ENCODE measurements around the gene DENND2A.
"Not testable (repeated sequence)": the region's sequence is repeated elsewhere in the genome, so short reads cannot be mapped to it uniquely, and the experiment has no call there.

The DENND2A gene

DNA sequence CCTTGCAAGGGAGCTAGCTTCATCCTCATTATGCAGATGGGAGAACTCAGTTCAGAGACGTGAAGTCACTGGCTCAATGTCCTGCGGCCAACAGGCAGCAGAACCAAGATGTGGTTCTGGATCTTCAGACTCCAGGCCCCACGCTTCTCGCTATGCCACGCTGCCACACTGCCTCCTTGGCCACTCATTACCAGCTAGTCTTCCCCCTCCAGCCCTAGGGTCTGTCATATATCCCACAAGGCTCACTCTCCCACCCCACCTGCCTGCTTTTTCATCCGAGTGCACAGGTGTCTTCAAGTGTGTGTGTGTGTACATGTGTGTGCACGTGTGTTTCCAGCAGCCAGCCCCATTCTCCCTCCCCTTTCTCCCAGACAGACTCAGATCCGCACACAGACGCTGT lies 53.4 kb downstream of the DENND2A start:
- DNase-seq (ENCODE audit: low read depth, low spot score): no peak

DNA sequence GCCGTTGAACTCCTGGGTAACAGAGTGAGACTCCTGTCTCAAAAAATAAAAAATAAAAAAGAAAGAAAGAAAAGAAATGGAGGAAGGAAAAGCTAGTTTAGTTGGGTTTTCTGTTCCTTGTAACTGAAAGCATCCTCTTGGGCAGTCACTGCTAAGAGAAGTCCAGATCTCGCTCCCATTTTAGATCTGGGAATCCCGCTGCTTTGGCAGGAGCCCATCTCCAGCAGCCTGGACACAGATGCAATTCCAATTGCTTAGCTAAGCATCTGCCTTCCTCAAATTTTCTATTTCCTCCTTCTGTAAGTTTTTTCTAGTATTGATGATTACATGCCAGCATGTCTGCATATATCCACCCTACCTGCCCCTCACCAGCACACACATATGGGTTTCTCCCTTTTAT lies 54.1 kb downstream of the DENND2A start:
- no peak for DNase-seq (ENCODE audit: low read depth, low spot score)

DNA sequence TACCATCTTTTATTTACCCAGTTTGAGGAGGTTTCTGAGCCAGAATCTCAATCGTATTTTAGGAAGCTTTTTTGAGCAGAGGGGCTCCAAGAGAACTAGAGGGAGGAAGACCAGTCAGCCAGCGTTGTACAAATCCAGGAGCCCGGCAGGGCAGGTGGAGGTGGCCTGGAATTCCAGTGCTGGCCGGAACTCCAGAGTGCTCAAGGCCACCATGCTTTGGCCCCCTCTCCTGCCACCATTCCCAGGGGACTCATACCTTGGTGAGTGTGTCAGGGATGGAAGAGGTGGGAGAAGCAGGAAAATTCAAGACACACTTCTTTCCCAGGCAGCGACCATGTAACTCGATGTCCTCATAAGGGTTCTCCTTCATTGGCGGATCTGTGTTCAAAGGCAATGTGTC lies 55.3 kb downstream of the DENND2A start:
- no peak for DNase-seq (ENCODE audit: low read depth, low spot score)

DNA sequence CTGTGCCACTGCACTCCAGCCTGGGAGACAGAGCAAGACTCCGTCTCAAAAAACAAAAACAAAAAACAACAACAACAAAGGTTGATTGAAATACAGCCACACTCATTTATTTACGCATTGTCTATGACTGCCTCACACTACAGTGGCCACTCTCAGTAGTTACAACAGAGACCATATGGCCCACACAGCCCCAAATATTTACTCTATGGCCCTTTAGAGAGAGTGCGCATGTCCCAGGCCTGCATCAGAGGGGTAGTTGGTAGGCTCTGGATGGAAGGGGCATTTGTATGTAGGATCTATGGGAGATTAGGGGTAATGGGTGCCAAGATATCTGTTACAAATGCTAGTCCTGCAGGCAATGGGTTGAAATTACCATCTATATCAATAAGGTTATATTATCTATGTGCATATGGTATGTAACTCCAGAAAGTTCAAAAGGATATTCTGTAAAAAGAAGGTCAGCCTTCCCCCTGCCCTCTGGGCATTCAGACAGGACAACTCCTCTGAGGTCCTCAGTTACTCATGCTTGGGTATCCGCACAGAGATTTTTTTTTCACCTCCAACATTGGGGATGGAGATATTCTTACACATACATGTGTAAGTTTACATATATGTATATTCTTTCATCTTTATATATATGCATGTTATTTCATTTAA lies 56.3 kb downstream of the DENND2A start:
- DNase-seq (ENCODE audit: low read depth, low spot score): no peak

DNA sequence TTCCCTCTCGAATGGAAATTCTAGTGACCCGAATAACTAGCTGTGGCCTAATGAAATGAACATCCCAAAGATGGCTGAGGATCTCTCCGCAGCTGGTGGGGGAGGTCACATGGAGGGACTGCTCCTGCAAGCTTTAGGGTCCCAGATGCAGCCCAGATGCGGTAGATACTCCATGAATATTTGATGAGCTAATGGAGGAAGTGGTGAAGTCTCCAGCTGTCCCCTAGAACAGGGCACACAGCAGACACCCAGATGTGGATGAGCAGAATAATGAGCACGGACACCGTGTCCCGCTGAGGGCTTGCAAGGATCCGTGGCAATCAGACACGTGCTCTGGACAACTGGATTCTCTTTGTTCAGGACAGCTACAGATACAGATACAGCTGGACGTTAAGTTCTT lies 59.2 kb downstream of the DENND2A start:
- no peak for DNase-seq (ENCODE audit: low read depth, low spot score)

DNA sequence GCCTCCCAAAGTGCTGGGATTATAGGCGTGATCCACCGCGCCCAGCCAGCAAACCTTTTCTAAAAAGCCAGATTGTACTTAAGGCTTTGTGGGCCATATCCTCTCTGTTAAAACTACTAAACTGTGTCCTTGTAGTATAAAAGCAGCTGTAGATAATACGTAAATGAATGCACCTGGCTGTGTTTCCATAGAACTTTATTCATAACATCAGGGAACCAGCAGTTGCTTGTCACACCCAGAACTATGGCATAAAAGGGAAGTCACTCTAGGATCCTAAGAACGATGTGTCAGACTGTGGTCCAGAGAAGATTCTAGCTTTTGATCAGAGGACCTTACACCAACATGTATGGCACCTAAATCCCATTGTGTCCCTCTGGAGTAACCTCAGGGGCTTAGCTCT lies 63.0 kb downstream of the DENND2A start:
- DNase-seq (ENCODE audit: low read depth, low spot score): no peak

DNA sequence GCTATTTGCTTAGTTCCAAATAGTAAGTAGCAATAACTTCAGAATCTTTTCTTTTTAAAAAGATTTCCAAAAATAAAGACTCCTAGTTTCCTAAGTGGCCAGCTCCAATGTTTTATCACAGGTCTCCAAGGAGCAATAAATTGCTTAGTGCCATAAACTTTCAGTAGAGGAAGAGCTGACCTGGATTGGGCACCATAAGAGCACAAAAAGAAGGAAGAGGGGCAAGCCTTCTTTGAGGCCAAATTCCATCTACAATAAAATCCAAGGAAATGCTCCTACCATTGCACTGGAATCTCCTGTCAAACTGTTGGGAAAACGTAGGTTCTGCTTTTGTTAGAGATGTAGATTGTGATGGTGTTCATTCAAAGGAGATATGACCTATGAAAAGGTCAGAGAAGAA lies 64.0 kb downstream of the DENND2A start:
- DNase-seq (ENCODE audit: low read depth, low spot score): no peak

DNA sequence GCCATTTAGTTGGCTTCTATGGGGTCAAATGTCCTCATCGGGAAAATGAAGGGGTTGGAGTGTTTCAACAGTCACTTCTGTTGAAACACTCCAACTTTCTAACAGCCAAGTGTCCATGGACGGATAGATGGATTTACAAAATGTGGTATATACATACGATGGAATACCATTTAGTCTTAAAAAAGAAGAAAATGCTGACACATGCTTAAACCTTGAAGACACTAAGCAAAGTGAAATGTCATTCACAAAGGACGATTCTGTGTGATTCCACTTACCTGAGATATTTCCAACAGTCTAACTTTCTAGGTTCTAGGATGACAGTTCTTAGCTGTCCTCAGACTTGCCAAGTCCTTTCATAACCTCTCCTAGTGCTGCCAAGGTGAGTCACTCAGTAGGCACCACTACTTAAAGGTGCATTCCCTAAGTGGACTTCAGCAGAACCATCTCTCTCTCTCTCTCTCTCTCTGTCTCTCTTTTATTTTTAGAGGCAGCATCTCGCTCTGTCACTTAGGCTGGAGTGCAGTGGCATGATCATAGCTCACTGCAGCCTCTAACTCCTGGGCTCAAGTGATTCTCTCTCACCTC lies 69.0 kb downstream of the DENND2A start:
- no peak for DNase-seq (ENCODE audit: low read depth, low spot score)

DNA sequence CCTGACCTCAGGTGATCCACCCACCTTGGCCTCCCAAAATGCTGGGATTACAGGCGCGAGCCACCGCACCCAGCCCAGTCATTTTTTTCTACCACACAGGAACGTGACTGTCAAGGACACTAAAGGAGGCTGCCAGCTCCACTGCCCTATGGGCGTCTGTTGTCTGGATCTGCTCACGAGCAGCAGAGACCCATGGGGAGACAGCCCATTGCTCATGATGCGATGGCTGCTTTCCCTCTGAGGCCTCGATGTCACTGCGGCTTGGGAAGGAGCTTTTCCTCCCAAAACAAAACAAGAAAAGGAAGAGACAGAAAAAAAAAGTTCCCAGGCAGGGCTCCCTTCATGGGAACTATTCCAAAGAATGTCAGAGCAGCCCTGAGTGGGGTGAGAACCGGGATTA lies 70.5 kb downstream of the DENND2A start:
- DNase-seq (ENCODE audit: low read depth, low spot score): no peak

DNA sequence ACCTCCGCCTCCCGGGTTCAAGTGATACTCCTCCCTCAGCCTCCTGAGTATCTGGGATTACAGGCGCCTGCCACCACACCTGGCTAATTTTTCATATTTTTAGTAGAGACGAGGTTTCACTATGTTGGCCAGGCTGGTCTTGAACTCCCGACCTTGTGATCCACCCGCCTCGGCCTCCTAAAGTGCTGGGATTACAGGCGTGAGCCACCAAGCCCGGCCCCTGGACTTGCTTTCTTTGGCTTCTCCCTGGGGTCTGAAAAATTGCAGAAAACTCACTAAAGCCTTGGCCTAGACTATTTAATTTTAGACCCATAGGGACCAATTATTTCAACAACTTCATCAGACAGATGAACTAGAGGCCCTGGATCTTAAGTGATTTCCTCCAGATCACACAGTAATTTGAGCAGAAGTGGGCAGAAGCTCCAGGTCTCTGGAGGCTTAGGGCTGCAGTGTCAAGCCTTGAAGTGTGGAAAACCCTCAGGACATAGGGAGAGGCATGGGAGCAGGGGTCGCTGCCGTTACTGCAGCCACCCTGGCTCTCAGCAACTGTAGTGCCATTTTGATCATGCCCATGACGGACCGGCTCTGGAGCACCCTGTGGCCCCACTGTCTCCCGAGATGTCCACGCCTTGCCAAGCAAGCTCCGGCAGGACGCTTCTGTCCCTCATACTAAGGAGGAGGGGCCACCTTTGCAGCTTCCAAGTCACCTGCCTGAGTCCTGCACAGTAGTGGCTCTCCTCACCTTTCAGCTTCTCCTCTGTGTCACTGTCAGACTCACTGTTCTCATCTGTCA lies 72.4 kb downstream of the DENND2A start:
- DNase-seq (ENCODE audit: low read depth, low spot score): no peak

DNA sequence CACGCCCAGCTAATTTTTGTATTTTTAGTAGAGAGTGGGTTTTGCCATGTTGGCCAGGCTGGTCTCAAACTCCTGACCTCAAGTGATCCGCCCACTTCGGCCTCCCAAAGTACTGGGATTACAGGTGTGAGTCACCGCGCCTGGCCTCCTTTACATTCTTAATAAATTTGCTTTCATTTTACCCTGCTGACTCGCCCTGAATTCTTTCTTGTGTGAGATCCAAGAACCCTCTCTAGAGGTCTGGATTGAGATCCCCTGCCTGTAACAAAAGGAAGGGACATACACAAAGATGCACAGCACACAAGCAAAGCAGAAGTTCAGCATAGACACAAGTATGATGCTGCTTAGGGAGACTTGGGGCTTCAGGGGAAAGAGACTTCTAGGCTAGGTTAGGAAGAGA lies 74.4 kb downstream of the DENND2A start:
- DNase-seq (ENCODE audit: low read depth, low spot score): not testable (repeated sequence)

DNA sequence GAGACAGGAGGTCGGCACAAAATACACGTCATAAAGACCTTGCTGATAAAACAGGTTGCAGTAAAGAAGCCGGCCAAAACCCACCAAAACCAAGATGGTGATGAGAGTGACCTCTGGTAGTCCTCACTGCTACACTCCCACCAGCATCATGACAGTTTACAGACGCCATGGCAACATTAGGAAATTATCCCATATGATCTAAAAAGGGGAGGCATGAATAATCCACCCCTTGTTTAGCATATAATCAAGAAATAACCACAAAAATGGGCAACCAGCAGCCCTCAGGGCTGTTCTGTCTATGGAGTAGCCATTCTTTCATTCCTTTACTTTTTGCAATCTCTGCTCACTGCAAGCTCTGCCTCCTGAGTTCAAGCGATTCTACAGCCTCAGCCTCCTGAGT lies 74.9 kb downstream of the DENND2A start:
- DNase-seq (ENCODE audit: low read depth, low spot score): not testable (repeated sequence)

DNA sequence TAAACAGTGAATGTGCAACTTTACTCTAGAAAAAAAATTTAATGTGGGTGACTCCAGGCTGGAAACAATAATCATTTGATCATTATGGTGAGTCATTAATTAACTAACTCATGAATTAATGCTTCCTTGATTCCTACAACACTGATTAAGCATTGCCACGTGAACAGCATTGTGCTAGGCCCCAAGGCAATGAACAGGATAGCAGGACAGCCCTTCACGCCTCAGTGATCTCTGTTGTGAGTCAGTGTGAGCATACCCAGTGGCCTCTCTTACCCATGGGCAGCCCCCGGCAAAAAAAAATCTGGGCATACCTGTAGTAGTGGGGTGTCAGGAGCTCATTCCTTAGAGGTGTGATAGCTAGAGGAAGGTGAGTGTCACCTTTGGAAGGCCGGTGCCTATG lies 76.0 kb downstream of the DENND2A start:
- DNase-seq (ENCODE audit: low read depth, low spot score): no peak

DNA sequence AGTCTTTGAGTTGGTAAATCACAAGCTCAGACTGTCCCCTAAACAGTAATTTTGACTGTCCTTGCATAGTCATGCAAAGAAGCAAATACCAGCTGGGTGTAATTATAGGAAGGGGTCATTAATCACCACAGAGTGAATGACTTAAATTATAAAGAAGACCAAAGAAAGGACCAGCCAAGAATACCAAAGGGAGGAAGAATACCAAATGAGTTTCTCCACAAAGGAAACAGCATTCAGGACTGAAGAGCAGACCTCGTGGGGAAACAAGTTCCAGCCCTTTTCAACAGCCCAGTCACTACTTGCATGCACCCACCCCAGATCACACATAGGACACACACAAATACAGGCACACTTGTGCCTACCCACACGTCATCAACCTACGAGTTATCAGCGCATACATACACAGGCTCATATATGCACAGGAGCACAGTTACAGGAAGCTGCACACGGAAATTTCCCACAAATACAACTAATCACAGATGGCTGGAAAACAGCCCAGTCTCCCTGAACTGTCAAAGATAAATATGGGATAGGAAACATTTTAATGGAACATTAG lies 77.6 kb downstream of the DENND2A start:
- no peak for DNase-seq (ENCODE audit: low read depth, low spot score)

DNA sequence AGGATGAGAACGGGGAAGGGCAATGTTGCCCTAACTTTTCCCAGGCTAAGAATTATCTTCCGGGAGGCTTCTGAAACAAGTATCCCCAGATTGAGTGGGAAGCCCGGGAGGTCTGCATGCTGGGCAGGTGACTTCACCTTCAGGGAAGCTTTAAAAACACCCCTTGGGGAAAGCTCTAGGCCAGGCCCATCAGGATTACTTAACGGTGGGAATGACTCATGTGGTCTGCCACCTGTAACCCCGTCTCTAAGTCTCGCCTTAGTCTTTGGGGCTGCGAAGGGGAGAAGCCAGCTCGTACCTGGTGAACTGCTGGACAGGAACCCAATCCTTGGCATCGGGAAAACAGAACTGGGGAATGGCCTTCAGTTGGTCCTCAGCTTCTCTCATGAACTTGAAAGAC lies 81.2 kb downstream of the DENND2A start:
- no peak for DNase-seq (ENCODE audit: low read depth, low spot score)

DNA sequence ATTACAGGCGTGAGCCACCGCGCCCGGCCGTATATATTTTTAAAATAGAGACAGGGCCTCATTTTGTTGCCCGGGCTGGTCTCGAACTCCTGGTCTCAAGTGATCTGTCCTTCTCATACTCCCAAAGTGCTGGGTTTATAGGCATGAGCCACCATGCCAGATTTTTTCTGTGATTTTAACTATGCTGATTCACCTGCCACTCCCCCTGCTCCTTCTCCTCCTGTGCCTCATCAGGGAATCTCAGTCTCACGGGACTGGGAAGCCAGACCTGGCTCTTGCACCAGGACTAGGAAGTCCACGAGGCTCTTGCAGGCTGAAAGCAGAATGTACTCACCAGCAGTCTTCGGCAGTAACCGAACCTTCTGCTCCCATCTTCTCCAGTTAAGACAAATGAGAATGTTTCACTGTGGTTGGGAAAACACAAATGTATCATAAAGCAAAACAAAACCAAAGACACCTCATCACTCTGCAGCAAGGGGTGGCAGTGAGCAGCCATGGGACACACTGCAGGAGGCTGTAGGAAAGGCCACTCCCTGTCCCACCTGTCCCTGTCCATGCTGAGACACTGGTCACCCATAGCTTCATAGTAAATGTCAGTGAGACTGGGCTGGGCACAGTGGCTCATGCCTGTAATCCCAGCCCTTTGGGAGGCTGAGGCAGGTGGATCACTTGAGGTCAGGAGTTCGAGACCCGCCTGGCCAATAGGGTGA lies 82.6 kb downstream of the DENND2A start:
- DNase-seq (ENCODE audit: low read depth, low spot score): no peak

DNA sequence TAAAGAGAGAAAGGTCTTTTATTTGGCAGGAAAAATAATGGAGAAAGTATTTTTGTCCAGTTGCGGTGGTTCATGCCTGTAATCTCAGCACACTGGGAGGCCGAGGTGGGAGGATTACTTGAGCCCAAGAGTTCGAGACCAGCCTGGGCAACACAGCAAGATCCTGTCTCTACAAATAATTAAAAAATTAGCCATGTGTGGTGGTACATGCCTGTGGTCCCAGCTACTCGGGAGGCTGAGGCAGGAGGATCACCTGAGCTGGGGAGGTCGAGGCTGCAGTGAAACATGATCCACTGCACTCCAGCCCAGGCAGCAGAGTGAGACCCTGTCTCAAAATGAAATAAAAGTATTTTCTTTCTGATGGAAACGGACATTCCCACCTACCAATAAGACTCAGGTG lies 83.5 kb downstream of the DENND2A start:
- DNase-seq (ENCODE audit: low read depth, low spot score): no peak

DNA sequence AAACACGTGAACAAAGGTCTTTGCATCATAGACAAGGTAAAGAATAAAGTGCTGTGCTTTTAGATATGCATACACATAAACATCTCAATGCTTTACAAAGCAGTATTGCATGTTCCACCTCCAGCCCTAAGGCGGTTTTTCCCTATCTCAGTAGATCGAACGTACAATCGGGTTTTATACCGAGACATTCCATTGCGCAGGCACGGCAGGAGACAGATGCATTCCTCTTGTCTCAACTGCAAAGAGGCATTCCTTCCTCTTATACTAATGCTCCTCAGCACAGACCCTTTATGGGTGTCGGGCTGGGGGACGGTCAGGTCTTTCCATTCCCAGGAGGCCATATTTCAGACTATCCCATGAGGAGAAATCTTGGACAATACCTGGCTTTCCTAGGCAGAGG lies 87.4 kb downstream of the DENND2A start:
- not testable (repeated sequence) for DNase-seq (ENCODE audit: low read depth, low spot score)

DNA sequence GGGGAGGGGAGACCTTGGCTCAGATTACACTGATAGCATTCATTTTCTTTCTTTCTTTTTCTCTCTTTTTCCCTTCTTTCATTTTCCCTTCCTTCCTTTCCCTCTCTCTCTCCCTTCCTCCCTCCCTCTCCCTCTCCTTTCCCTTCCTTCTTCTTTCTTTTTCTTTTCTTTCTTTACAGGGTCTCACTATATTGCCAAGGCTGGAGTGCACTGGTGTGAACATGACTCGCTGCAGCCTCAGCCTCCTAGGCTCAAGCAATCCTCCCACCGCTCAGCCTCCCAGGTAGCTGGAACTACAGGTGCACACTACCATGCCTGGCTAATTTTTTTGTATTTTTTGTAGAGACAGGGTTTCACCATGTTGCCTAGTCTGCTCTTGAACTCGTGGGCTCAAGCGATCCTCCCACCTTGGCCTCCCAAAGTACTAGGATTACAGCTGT lies 88.4 kb downstream of the DENND2A start:
- no peak for DNase-seq (ENCODE audit: low read depth, low spot score)

DNA sequence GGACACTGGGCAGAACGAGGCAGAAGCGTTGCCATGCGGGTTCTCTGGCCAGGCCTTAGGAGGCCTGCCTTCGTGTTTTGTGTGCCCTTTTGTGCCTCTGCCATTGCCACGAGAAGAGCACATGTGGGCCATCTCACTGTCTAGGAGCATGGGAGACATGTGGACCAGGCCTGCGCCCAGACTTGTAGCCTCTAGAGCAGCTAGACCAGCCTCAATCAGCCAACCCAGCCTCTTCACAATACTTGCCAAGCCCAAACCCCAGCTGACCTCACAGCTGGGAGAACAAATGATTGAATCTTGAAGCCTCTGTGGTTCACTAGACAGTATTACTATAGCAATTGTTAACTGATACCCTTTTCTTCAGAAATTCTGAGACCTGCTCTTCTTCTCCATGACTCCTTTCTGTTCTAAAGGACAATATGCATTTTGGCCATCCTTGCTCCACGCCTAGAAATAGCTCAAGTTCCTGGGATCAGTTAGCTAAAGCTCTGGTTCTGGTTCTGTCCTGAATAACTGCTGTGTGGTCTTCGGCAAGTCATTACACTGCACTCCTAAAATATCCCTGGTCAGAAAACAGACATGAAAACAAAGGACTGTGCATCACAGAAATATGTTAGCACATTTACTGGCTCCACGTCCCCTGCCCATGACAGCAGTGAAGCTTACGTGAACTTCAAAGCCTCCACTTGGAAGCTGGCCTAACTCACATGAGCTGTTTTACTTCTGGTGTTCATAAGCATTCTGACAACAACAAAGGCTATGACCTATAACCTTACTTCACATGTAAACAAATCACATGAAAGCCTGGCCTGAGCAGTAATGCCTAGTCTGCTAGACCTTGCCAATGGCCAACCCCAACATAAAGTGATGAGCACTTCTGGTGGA lies 89.0 kb downstream of the DENND2A start:
- no peak for DNase-seq (ENCODE audit: low read depth, low spot score)

DNA sequence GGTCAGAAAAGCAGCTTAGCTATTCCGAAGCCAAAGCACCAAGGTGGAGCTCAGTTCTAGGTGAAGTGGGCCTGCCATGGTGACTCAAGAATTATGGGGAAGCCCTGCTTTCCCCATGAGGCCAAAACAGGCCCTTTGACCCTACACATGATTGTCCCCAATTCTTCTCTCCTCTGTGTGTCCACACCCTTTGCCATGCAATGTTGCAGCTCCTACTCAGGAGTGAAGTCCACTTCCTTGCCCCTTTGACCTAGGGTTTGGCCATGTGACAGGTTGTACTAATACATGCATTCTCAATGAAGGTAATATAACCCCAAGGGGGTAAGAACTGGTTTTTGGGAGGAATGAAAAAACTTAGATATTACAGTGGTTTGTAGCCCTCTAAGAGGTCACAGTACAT lies 93.7 kb downstream of the DENND2A start:
- no peak for DNase-seq (ENCODE audit: low read depth, low spot score)

All from smooth muscle cell of the brain vasculature (primary cell).